Measurements from ENCODE around the gene FUZ.

- TF ChIP-seq, protein P1, sequence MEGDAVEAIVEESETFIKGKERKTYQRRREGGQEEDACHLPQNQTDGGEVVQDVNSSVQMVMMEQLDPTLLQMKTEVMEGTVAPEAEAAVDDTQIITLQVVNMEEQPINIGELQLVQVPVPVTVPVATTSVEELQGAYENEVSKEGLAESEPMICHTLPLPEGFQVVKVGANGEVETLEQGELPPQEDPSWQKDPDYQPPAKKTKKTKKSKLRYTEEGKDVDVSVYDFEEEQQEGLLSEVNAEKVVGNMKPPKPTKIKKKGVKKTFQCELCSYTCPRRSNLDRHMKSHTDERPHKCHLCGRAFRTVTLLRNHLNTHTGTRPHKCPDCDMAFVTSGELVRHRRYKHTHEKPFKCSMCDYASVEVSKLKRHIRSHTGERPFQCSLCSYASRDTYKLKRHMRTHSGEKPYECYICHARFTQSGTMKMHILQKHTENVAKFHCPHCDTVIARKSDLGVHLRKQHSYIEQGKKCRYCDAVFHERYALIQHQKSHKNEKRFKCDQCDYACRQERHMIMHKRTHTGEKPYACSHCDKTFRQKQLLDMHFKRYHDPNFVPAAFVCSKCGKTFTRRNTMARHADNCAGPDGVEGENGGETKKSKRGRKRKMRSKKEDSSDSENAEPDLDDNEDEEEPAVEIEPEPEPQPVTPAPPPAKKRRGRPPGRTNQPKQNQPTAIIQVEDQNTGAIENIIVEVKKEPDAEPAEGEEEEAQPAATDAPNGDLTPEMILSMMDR (IDR thresholded peaks at IDR 0.05), result no peak
- no peak for TF ChIP-seq POLR2A (IDR thresholded peaks at IDR 0.05)
Observed at GRCh38 chr19:49798574-49798973, 14.5 kb downstream of the FUZ start.

Measured in thyroid gland (tissue), 4 donors.